ENCODE measurements around the gene BDKRB2.

The BDKRB2 gene

DNA sequence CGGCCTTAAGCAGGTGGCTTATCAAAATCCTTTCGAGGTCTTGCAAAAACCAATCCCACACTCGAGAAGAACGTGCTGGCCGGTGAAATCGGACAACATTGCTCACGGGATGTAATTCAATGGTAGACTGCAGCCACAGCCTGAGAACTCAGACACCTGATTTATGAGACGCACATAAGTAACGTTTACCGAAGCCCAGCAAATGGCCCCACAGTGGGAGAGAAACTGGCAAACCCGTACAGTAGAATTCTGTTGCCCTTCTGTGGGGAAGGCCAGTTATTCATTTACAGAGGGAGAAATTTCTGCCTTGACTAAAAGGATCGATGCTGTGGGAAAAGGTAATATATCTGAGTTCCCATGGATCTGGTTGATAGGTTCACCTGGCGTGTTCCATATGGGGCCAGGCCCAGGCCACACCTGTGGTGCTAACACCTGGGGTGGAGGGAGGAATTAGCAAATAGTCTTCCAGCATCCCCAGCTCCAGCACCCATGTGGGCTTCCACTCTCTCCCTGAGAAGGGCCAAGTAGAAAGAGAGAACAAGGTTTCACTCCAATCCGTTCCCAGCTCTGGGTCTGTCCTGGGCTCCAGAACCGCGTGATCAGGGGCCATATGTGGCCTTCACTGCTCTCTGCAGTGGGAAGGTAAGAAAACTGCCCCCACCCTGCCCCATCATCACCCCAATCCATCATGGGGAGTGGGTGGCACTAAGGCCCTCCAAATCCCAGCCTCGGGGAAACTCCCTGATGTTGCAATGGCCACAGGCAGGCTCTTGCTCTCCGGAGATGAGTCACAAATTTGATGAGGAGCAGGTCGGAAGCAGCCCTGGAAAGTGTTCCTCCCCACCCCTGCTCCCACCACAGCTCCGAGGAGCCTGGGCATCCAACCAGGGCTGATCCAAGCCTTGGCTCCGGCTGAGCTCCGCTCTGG lies 64.1 kb downstream of the BDKRB2 start:
- Histone ChIP-seq H3K4me2 (ENCODE audit: low read length) (peak overlapping the region; percentile 64), H3K4me3 (ENCODE audit: low read length) (peak overlapping the region; percentile 23), H3K9me3 (replicated peaks; ENCODE audit: low read length) (no peaks in the 10 kb centered on the region), H3K4me1 (ENCODE audit: control insufficient read depth, insufficient read depth, low read length) (peaks cover 34% of the 10 kb centered on the region), H3K9ac (ENCODE audit: low read depth, low read length) (peak overlapping the region; percentile 34), H3K36me3 (ENCODE audit: insufficient read depth, low read length) (peaks cover 2% of the 10 kb centered on the region), H3K27me3 (ENCODE audit: control insufficient read depth, insufficient read depth, low read length) (no peaks in the 10 kb centered on the region)

DNA sequence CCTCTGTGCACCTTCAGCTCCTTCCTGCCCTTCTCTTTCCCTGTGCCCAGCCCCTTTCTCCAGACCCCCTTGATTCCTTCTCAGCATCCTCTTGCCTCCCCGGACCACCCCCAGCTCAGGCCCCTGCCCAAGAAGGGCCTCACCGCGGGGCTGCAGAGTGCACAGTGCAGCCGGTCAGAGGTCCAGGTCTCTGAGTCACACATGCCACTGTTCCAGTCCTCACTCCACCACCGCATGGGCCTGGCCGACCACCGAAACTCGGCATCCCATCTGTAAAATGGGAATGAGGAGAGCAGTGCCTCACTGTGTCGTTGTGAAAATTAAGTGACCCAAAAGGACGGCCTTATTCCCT lies 64.7 kb downstream of the BDKRB2 start:
- Histone ChIP-seq H3K9ac (ENCODE audit: low read depth, low read length) (peak overlapping the region; percentile 34), H3K36me3 (ENCODE audit: insufficient read depth, low read length) (no peaks in the 10 kb centered on the region), H3K9me3 (replicated peaks; ENCODE audit: low read length) (no peaks in the 10 kb centered on the region), H3K4me3 (ENCODE audit: low read length) (peak overlapping the region; percentile 23), H3K4me2 (ENCODE audit: low read length) (peak overlapping the region; percentile 64), H3K27me3 (ENCODE audit: control insufficient read depth, insufficient read depth, low read length) (no peaks in the 10 kb centered on the region), H3K4me1 (ENCODE audit: control insufficient read depth, insufficient read depth, low read length) (peaks cover 34% of the 10 kb centered on the region)

DNA sequence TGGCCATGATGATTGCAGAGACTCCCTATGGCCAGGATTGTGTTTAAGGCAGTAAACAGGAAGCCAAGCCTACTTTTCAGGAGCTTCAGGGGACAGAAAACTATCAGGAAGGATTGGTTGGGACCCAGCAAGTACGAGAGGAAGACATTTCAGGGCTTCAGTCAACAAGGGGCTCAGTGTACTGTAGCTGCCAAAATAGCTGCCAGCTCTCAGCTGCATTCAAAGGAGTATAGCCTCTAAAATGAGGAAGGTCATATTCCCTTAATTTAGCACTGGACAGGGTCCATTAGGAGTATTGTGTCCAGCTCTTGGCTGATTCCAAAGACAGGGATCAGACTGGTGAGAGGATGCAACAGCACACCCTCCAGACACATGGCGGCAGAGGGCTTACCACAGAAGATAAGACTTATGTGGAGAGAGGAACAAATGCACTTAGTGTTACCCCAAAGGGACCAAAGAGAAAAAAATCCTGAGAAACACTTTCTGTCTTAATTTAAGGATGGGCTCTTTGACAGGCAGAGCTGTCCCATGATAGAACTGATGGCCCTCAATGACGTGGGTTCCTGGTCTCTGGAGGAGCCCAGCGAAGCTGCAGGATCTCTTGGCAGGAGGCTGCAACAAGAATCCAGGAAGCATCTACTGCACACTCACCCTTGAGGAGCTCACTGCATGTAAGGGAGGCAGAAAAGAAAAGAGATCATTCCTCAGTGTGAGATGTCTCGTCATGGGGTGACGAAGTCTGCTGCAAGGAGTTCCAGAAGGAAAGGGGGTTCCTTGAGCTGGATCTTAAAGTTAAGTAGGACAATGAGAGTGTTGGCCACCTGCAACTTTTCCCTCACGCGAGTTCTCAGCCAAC lies 66.2 kb downstream of the BDKRB2 start:
- Histone ChIP-seq H3K27me3 (ENCODE audit: control insufficient read depth, insufficient read depth, low read length) (no peaks in the 10 kb centered on the region), H3K4me2 (ENCODE audit: low read length) (no peak overlapping the region), H3K9me3 (replicated peaks; ENCODE audit: low read length) (no peaks in the 10 kb centered on the region), H3K4me3 (ENCODE audit: low read length) (no peak overlapping the region), H3K9ac (ENCODE audit: low read depth, low read length) (no peak overlapping the region), H3K36me3 (ENCODE audit: insufficient read depth, low read length) (no peaks in the 10 kb centered on the region), H3K4me1 (ENCODE audit: control insufficient read depth, insufficient read depth, low read length) (peaks cover 46% of the 10 kb centered on the region)

DNA sequence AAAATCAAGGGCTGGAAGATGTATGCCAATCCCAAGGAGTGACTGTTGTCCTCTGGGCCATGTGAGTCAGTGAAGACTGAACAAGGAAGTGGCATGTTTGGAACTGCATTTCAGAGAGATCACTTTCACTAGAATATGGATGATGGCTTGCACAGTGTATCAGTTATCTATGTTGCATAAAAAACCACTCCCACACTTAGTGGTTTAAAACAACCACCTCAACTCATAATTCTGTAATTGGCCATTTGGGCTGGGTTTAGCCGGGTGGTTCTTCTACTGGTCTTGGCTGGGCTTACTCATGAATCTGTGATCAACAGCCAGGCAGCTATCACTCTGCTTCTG lies 66.8 kb downstream of the BDKRB2 start:
- H3K4me1 ChIP-seq (ENCODE audit: control insufficient read depth, insufficient read depth, low read length), result peaks cover 48% of the 10 kb centered on the region
- H3K27me3 ChIP-seq (ENCODE audit: control insufficient read depth, insufficient read depth, low read length), result no peaks in the 10 kb centered on the region
- no peak overlapping the region for H3K9ac ChIP-seq (ENCODE audit: low read depth, low read length)
- H3K4me3 ChIP-seq (ENCODE audit: low read length), result no peak overlapping the region
- H3K9me3 ChIP-seq (replicated peaks; ENCODE audit: low read length), result no peaks in the 10 kb centered on the region
- H3K36me3 ChIP-seq (ENCODE audit: insufficient read depth, low read length), result no peaks in the 10 kb centered on the region
- no peak overlapping the region for H3K4me2 ChIP-seq (ENCODE audit: low read length)

DNA sequence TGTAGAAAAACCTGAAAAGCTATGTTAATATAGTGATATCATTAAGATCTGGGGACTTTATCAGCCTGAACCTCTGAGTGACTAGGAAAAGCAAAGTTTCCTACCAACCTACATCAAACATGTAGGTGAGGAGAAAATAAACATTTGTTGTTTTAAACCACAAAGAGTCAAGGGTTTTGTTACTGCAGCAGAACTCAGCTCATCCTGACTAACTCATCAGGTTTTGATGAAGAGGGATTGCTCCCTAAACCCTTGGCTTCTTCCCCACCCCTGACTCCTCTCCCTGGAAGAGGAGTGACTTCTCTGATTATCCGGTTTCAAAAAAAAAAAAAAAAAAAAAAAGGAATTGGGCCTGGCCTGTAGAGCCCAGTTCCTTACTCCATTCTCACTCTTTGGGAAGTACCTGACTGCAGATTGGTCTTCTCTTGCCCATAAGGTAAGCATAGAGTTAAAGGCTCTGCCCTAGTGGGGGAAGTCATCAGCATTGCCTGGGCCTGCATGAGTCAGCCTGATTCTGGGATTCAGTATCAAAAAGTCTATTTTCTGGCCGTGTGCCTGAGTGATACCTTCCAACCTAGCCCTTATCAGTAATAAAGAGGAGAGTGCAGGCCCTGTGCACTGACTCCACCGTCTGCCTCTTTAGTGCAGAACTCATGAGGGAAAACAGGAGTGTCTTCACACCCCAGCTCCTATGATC lies 68.3 kb downstream of the BDKRB2 start:
- H3K9ac ChIP-seq (ENCODE audit: low read depth, low read length), result no peak overlapping the region
- no peaks in the 10 kb centered on the region for H3K36me3 ChIP-seq (ENCODE audit: insufficient read depth, low read length)
- no peaks in the 10 kb centered on the region for H3K27me3 ChIP-seq (ENCODE audit: control insufficient read depth, insufficient read depth, low read length)
- no peak overlapping the region for H3K4me3 ChIP-seq (ENCODE audit: low read length)
- H3K4me1 ChIP-seq (ENCODE audit: control insufficient read depth, insufficient read depth, low read length), result peaks cover 36% of the 10 kb centered on the region
- H3K9me3 ChIP-seq (replicated peaks; ENCODE audit: low read length), result peaks cover 4% of the 10 kb centered on the region
- H3K4me2 ChIP-seq (ENCODE audit: low read length), result no peak overlapping the region

DNA sequence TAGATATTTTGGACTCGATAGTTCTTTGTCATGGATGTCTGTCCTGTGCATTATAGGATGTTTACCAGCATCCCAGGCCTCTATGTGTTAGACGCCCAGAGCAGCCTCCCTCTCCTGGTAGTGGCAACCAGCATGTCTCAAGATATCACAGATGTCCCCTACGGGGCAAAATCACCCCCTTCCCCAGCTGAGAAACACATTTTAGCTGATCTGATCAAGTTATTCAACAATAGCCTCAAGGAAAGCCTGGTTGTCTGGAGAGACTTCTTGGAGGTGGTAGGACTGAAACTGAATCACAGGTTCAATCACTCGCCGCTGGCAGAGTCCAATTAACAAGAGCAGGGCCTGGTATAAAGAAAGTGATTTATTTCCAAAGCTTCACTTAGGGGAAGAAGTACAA lies 69.0 kb downstream of the BDKRB2 start:
- H3K4me3 ChIP-seq (ENCODE audit: low read length), result no peak overlapping the region
- H3K9ac ChIP-seq (ENCODE audit: low read depth, low read length), result no peak overlapping the region
- H3K27me3 ChIP-seq (ENCODE audit: control insufficient read depth, insufficient read depth, low read length), result no peaks in the 10 kb centered on the region
- H3K36me3 ChIP-seq (ENCODE audit: insufficient read depth, low read length), result no peaks in the 10 kb centered on the region
- no peak overlapping the region for H3K4me2 ChIP-seq (ENCODE audit: low read length)
- peaks cover 10% of the 10 kb centered on the region for H3K9me3 ChIP-seq (replicated peaks; ENCODE audit: low read length)
- peaks cover 29% of the 10 kb centered on the region for H3K4me1 ChIP-seq (ENCODE audit: control insufficient read depth, insufficient read depth, low read length)

DNA sequence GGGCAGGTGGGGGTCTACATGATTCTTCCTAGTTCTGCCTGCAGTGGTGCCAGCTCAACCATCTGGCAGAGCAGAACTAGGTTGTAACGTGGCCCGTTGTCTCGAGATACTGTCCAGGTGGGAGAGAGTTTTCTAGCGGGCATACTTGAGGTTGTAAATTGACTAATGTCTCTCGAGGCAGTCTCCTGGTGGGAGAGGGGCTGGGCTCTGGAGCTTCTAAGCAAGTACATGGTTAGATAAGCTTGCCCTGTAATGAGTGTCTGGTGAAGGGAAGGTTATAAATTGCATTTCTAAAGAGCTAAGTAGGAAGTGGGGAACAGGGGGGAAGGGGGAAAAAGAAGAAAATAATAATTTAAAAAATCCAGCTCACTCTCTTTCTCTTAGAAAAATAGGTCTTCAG lies 69.5 kb downstream of the BDKRB2 start:
- Histone ChIP-seq H3K27me3 (ENCODE audit: control insufficient read depth, insufficient read depth, low read length) (no peaks in the 10 kb centered on the region), H3K4me2 (ENCODE audit: low read length) (no peak overlapping the region), H3K9ac (ENCODE audit: low read depth, low read length) (no peak overlapping the region), H3K9me3 (replicated peaks; ENCODE audit: low read length) (peaks cover 11% of the 10 kb centered on the region), H3K4me1 (ENCODE audit: control insufficient read depth, insufficient read depth, low read length) (peaks cover 24% of the 10 kb centered on the region), H3K36me3 (ENCODE audit: insufficient read depth, low read length) (no peaks in the 10 kb centered on the region), H3K4me3 (ENCODE audit: low read length) (no peak overlapping the region)

DNA sequence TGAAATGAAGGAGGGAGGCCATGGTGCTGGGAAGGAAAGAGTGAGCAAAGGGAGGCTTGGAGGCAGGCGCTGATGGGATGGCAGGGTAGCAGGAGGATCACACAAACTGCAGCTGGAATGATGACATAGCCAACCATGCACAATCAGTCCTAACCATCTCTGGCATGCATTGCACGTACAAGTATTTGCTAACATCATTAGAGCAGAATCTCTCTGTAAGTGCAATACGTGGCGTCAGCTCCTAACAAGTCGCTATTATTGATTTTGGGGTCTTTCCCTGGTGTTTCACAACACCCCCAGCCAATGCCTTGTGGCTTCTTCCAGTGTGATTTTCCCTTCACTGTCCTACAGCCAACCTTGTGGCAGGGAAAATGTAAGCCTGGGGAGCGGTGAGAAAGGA lies 69.9 kb downstream of the BDKRB2 start:
- peak overlapping the region; percentile 44 for H3K9ac ChIP-seq (ENCODE audit: low read depth, low read length)
- no peaks in the 10 kb centered on the region for H3K36me3 ChIP-seq (ENCODE audit: insufficient read depth, low read length)
- peaks cover 11% of the 10 kb centered on the region for H3K9me3 ChIP-seq (replicated peaks; ENCODE audit: low read length)
- no peak overlapping the region for H3K4me2 ChIP-seq (ENCODE audit: low read length)
- peaks cover 20% of the 10 kb centered on the region for H3K4me1 ChIP-seq (ENCODE audit: control insufficient read depth, insufficient read depth, low read length)
- H3K4me3 ChIP-seq (ENCODE audit: low read length), result no peak overlapping the region
- no peaks in the 10 kb centered on the region for H3K27me3 ChIP-seq (ENCODE audit: control insufficient read depth, insufficient read depth, low read length)

DNA sequence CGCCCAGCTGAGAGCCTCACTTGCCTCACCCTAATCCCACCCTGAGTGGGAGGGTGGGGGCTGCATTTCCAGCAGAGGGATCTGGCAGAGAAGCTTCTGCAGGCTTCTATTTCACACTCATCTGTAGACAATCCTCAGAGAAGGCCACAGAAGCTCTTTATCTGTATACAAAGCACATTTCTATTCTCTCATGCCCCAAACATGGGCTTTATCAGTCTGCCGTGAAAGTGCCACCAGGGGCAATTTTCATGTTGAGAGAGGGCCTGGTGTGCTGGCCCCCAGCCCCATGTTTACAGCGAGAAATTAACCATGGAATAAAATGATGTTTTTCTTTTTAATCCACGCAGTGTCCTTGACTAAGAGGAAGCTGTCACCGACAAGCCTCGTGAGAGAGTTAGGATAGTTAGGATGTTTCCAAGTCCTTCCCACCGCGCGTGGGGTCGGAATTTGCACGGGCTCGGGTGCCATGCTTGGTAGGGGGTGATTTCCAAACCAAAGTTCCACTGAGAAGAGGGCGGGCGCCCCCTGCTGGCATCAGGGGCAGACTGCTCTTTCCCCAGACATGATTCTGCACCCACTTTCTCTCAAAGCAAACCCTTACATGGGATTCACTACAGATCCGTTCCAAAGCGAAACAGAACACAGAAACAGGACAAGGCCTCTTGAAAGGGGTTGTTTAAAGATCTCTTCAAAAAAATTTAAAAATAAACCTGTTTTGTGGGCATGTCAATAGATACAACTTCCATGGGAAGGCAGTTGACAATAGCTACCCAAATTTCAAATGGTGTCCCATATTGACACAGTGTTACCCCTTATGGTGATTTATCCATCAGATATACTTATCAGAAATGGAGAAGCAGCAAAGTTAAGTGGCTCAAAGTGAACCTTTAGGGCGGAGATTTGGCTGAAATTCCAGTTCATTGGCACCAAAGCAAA lies 70.8 kb downstream of the BDKRB2 start:
- peak overlapping the region; percentile 44 for H3K9ac ChIP-seq (ENCODE audit: low read depth, low read length)
- peaks cover 11% of the 10 kb centered on the region for H3K9me3 ChIP-seq (replicated peaks; ENCODE audit: low read length)

DNA sequence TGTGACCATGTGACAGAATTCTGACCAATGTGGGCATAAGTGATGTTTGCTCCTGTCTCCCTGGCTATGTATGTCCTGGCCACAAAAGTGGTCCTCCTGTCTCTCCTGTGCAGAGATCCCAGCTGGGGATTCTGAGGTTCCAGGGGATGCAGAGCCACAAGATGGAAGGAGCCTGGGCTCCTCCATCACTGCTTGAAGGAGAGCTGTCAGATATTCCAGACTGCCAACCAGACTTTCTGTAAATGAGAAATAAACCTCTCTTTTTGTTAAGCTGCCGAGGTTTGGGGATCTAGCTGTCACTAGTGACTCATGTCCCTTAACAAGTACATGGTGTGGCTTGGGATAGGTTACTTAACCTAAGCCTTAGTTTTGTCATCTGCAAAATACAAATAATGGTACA lies 73.3 kb downstream of the BDKRB2 start:
- no peaks in the 10 kb centered on the region for H3K27me3 ChIP-seq (ENCODE audit: control insufficient read depth, insufficient read depth, low read length)
- no peak overlapping the region for H3K4me3 ChIP-seq (ENCODE audit: low read length)
- H3K9ac ChIP-seq (ENCODE audit: low read depth, low read length), result no peak overlapping the region
- H3K4me2 ChIP-seq (ENCODE audit: low read length), result no peak overlapping the region
- H3K9me3 ChIP-seq (replicated peaks; ENCODE audit: low read length), result peaks cover 11% of the 10 kb centered on the region
- peaks cover 17% of the 10 kb centered on the region for H3K4me1 ChIP-seq (ENCODE audit: control insufficient read depth, insufficient read depth, low read length)
- peaks cover 6% of the 10 kb centered on the region for H3K36me3 ChIP-seq (ENCODE audit: insufficient read depth, low read length)

More for the DNA sequence above, 70.8 kb downstream of the BDKRB2 start:
- peaks cover 17% of the 10 kb centered on the region for H3K4me1 ChIP-seq (ENCODE audit: control insufficient read depth, insufficient read depth, low read length)
- H3K4me2 ChIP-seq (ENCODE audit: low read length), result peak overlapping the region; percentile 67
- no peaks in the 10 kb centered on the region for H3K27me3 ChIP-seq (ENCODE audit: control insufficient read depth, insufficient read depth, low read length)
- H3K36me3 ChIP-seq (ENCODE audit: insufficient read depth, low read length), result no peaks in the 10 kb centered on the region
- H3K4me3 ChIP-seq (ENCODE audit: low read length), result no peak overlapping the region

All from skeletal muscle satellite cell (primary cell).